ENCODE results near the gene TRIOBP. TPM values are rescaled to one million over a fixed set of nuclear protein-coding genes. Genes with fewer than 3 reads are reported as not detected.

Gene TRIOBP
- total RNA-seq, 3 donors from 2014 or later (not counting 1 experiment from before 2014, with no cell fraction given): 25.1 to 38.5 (median 25.8) TPM

- Histone ChIP-seq H3K9me3 (ENCODE audit: control insufficient read depth, insufficient read depth, low read length) (no peaks in the 10 kb centered on the region), H3K4me3 (ENCODE audit: low read length) (no peak overlapping the region), H3K36me3 (ENCODE audit: control insufficient read depth, insufficient read depth, low read length) (peaks cover 7% of the 10 kb centered on the region), H3K27me3 (ENCODE audit: control insufficient read depth, insufficient read depth, low read length) (no peaks in the 10 kb centered on the region), H3K4me1 (ENCODE audit: control insufficient read depth, insufficient read depth, low read length) (no peaks in the 10 kb centered on the region), H3K27ac (ENCODE audit: low read length) (no peak overlapping the region)
- no peaks in the 10 kb centered on the region for H3K36me3 Mint-ChIP-seq
- ATAC-seq: no peak
- H3K27ac Mint-ChIP-seq: no peak overlapping the region
- no peak overlapping the region for H3K4me3 Mint-ChIP-seq
- H3K27me3 Mint-ChIP-seq (ENCODE audit: low read depth in 2 of 2): no peaks in the 10 kb centered on the region
- WGBS (ENCODE audit: insufficient coverage): 91% methylated on average over 10 of the region's 10 CpGs
- intact Hi-C loops (cut with micrococcal nuclease): no loop called here
- H3K4me1 Mint-ChIP-seq: no peaks in the 10 kb centered on the region
- no peaks in the 10 kb centered on the region for H3K9me3 Mint-ChIP-seq
- no peak for DNase-seq
- TF ChIP-seq CTCF (IDR thresholded peaks at IDR 0.05): no peak
Measured at GRCh38 chr22:37778370-37779009, 81.6 kb downstream of the TRIOBP start.

- H3K4me3 Mint-ChIP-seq: no peak overlapping the region
- intact Hi-C loops (cut with micrococcal nuclease): no loop called here
- Histone ChIP-seq H3K4me3 (ENCODE audit: low read length) (no peak overlapping the region), H3K4me1 (ENCODE audit: control insufficient read depth, insufficient read depth, low read length) (no peaks in the 10 kb centered on the region), H3K36me3 (ENCODE audit: control insufficient read depth, insufficient read depth, low read length) (no peaks in the 10 kb centered on the region), H3K27ac (ENCODE audit: low read length) (no peak overlapping the region), H3K27me3 (ENCODE audit: control insufficient read depth, insufficient read depth, low read length) (no peaks in the 10 kb centered on the region), H3K9me3 (ENCODE audit: control insufficient read depth, insufficient read depth, low read length) (no peaks in the 10 kb centered on the region)
- no peak overlapping the region for H3K27ac Mint-ChIP-seq
- TF ChIP-seq CTCF (IDR thresholded peaks at IDR 0.05): no peak
- H3K9me3 Mint-ChIP-seq: no peaks in the 10 kb centered on the region
- no peaks in the 10 kb centered on the region for H3K36me3 Mint-ChIP-seq
- no peaks in the 10 kb centered on the region for H3K27me3 Mint-ChIP-seq (ENCODE audit: low read depth in 2 of 2)
- no peaks in the 10 kb centered on the region for H3K4me1 Mint-ChIP-seq
- 93% methylated on average over 13 of the region's 13 CpGs for WGBS (ENCODE audit: insufficient coverage)
- DNase-seq (no peak), ATAC-seq (no peak)
Measured at GRCh38 chr22:37781434-37782059, 84.7 kb downstream of the TRIOBP start.

- no peak overlapping the region for H3K4me3 Mint-ChIP-seq
- no peak for TF ChIP-seq CTCF (IDR thresholded peaks at IDR 0.05)
Measured at GRCh38 chr22:37782340-37783168, 85.7 kb downstream of the TRIOBP start.

More at GRCh38 chr22:37782340-37783168, 85.7 kb downstream of the TRIOBP start:
- WGBS (ENCODE audit: insufficient coverage): 92% methylated on average over 18 of the region's 18 CpGs
- no peak for ATAC-seq
- no peak overlapping the region for H3K27ac Mint-ChIP-seq
- no peaks in the 10 kb centered on the region for H3K4me1 Mint-ChIP-seq
- H3K27ac ChIP-seq (ENCODE audit: low read length): no peak overlapping the region
- H3K27me3 ChIP-seq (ENCODE audit: control insufficient read depth, insufficient read depth, low read length): no peaks in the 10 kb centered on the region
- intact Hi-C loops (cut with micrococcal nuclease): no loop called here
- no peak for DNase-seq
- no peaks in the 10 kb centered on the region for H3K36me3 ChIP-seq (ENCODE audit: control insufficient read depth, insufficient read depth, low read length)
- no peaks in the 10 kb centered on the region for H3K4me1 ChIP-seq (ENCODE audit: control insufficient read depth, insufficient read depth, low read length)
- no peaks in the 10 kb centered on the region for H3K9me3 ChIP-seq (ENCODE audit: control insufficient read depth, insufficient read depth, low read length)
- no peaks in the 10 kb centered on the region for H3K9me3 Mint-ChIP-seq
- H3K36me3 Mint-ChIP-seq: no peaks in the 10 kb centered on the region
- H3K4me3 ChIP-seq (ENCODE audit: low read length): no peak overlapping the region
- no peaks in the 10 kb centered on the region for H3K27me3 Mint-ChIP-seq (ENCODE audit: low read depth in 2 of 2)

All from natural killer cell (primary cell).